HFFc6 (cell line): Measurements from ENCODE around the gene RBM7. TPM values are rescaled to one million over a fixed set of nuclear protein-coding genes. Genes with fewer than 3 reads are reported as not detected.
A peak's percentile ranks its signal among the peaks of the same experiment; 100 is the strongest.

Experiments
- DNase-seq: peaks from one replicate; pipeline ENCODE4 v3.0.0-alpha.2; 2018
- H3K27ac Mint-ChIP-seq: 2 replicates; pipeline ENCODE4 v1.8.0; 2020; ENCODE audit warnings: mild to moderate bottlenecking, mixed read lengths
- H3K27me3 Mint-ChIP-seq: 2 replicates; pipeline ENCODE4 v1.8.0; 2021; ENCODE audit warnings: mild to moderate bottlenecking, moderate library complexity, mixed read lengths; ENCODE audit not compliant: insufficient read depth
- H3K36me3 Mint-ChIP-seq: 2 replicates; pipeline ENCODE4 v1.8.0; 2021; ENCODE audit warnings: low read depth, mixed read lengths
- H3K4me1 Mint-ChIP-seq: 2 replicates; pipeline ENCODE4 v1.8.0; 2020; ENCODE audit warnings: low read depth, mixed read lengths
- H3K4me3 Mint-ChIP-seq: 2 replicates; pipeline ENCODE4 v1.8.0; 2020; ENCODE audit warnings: mild to moderate bottlenecking, moderate library complexity, mixed read lengths
- H3K9me3 Mint-ChIP-seq: 2 replicates; pipeline ENCODE4 v1.8.0; 2020; ENCODE audit warnings: mild to moderate bottlenecking, mixed read lengths
- long read RNA-seq: library from polyadenylated mRNA; unstranded; transcript quantifications from one replicate; pipeline ENCODE4 v2.0.0, GENCODE V29; 2019
- total RNA-seq, 6 experiments: library from RNA; stranded (reverse); fragmentation: NEBNext Ultra II Directional; extraction: Animal tissue kit (Norgen Biotek cat#: 25700); gene quantifications; 2 replicates in 1 of 6; 3 replicates in 5 of 6; pipeline ENCODE4 v1.2.3, GENCODE V29; 2021
- TF ChIP-seq, protein P1 (sequence below): fragments of 200-600 bp; sonication (generic); IDR thresholded peaks from 2 replicates; pipeline ENCODE4 v1.5.0; 2021; ENCODE audit warnings: antibody characterized with exemption, mild to moderate bottlenecking

RBM7 gene, protein sequence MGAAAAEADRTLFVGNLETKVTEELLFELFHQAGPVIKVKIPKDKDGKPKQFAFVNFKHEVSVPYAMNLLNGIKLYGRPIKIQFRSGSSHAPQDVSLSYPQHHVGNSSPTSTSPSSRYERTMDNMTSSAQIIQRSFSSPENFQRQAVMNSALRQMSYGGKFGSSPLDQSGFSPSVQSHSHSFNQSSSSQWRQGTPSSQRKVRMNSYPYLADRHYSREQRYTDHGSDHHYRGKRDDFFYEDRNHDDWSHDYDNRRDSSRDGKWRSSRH
- 10 to 100 TPM; 35.9 to 42.3 (median 39.2) TPM for total RNA-seq
- long read RNA-seq, full-length matches to known transcripts, result 55 of 57 reads
- long read RNA-seq, partial matches to known transcripts, result 1 of 57 reads
- long read RNA-seq, other reads (novel, unspliced or antisense), result 1 of 57 reads

DNA sequence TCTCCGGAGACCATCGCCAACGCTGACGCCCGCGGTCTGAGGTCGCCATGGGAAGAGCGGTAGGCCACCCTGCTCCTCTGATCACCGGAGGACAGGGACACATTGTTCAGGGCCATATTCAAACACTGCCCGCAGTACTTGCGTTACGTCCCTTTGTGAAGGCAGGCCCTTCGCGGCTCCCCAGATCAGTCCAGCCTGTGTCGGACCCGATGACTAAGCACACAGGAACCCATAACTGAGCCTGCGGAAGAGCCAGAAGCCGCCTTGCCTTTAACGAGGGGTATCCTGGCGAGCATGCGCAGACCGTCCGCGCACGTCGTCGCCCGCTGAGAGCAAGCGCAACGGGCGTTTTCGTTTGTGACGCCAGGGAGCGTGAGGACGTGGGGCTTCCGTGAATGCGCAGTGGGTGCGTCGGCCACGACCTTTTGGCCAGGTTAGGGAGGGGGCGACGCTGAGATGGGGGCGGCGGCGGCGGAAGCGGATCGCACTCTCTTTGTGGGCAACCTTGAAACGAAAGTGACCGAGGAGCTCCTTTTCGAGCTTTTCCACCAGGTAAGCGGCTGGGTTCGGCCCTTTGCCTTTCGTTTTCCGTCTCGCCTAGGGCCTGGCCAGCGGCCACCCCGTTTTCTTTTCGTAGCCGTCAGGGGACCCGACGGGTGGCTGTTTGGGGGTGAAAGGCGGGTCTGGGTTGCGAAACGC lies at the start of gene RBM7, which contains the start of gene C11orf71:
Gene RBM7 (plus strand): TSS at position 451 of the 699 bp plus-strand sequence. CDS start 6 bp downstream, at position 457.
Gene C11orf71 (minus strand): TSS at position 296 of the 699 bp plus-strand sequence. CDS start 180 bp downstream, at position 116.
- H3K36me3 Mint-ChIP-seq, result peaks cover 55% of the 10 kb centered on the region
- peak within 1 kb of the TSS; percentile 98 for H3K4me3 Mint-ChIP-seq
- peak within 1 kb of the TSS; percentile 100 for H3K27ac Mint-ChIP-seq
- no peaks in the 10 kb centered on the region for H3K9me3 Mint-ChIP-seq
- H3K4me1 Mint-ChIP-seq, result peaks cover 77% of the 10 kb centered on the region
- peak; percentile 99 for DNase-seq
- TF ChIP-seq, protein P1, sequence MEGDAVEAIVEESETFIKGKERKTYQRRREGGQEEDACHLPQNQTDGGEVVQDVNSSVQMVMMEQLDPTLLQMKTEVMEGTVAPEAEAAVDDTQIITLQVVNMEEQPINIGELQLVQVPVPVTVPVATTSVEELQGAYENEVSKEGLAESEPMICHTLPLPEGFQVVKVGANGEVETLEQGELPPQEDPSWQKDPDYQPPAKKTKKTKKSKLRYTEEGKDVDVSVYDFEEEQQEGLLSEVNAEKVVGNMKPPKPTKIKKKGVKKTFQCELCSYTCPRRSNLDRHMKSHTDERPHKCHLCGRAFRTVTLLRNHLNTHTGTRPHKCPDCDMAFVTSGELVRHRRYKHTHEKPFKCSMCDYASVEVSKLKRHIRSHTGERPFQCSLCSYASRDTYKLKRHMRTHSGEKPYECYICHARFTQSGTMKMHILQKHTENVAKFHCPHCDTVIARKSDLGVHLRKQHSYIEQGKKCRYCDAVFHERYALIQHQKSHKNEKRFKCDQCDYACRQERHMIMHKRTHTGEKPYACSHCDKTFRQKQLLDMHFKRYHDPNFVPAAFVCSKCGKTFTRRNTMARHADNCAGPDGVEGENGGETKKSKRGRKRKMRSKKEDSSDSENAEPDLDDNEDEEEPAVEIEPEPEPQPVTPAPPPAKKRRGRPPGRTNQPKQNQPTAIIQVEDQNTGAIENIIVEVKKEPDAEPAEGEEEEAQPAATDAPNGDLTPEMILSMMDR, result peak; percentile 51
- H3K27me3 Mint-ChIP-seq, result peaks cover 4% of the 10 kb centered on the region

DNA sequence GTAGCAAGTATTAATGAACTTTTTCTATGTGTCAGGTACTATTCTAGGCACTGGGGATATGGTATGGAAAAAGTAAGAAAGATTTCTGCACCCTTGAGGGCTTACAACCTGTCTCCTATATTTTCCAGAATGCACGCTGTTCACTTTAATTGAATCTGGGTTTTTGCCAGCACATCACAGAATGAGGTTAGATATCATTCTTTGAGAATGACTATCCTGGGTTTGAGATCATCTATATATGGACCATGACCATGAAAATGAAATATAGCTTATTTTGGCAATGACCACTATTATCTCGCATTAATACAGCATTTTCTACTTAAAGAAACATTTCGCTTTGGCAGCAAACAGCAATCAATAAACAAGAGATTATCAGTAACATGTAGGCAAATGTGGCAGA lies 47.0 kb upstream of the RBM7 start:
- Mint-ChIP-seq H3K9me3 (no peaks in the 10 kb centered on the region), H3K4me3 (no peak overlapping the region)

GRCh38 chr11:114354076-114354475 lies 46.4 kb upstream of the RBM7 start:
- H3K27me3 Mint-ChIP-seq, result no peaks in the 10 kb centered on the region
- no peaks in the 10 kb centered on the region for H3K9me3 Mint-ChIP-seq
- TF ChIP-seq, protein P1, result no peak
- peaks cover 42% of the 10 kb centered on the region for H3K4me1 Mint-ChIP-seq
- no peak overlapping the region for H3K4me3 Mint-ChIP-seq
- DNase-seq, result peak; percentile 77
- no peaks in the 10 kb centered on the region for H3K36me3 Mint-ChIP-seq
- H3K27ac Mint-ChIP-seq, result no peak overlapping the region

More for the DNA sequence above, 47.0 kb upstream of the RBM7 start:
- no peaks in the 10 kb centered on the region for H3K27me3 Mint-ChIP-seq
- TF ChIP-seq, protein P1, result no peak
- no peak overlapping the region for H3K27ac Mint-ChIP-seq
- DNase-seq, result no peak
- H3K36me3 Mint-ChIP-seq, result no peaks in the 10 kb centered on the region
- H3K4me1 Mint-ChIP-seq, result peaks cover 42% of the 10 kb centered on the region

DNA sequence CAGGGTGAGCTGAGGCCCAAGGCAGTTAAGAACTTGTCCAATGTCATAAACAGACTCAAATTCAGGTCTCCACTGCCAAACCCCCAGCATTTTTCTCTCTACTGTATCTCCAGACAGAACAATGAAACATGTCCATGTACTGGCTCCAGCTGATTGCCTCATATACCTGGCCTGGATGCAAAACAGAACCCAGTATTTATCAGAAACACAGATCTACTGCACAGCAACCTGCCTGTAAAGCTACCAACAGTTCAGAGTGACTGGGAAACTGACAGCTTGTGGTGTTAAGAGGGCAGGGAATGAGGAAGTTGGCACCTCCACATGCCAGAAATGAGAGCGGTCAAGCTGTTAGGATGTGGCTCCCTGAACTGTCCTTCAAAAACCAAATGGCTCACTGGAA lies 41.8 kb upstream of the RBM7 start:
- H3K4me1 Mint-ChIP-seq, result peaks cover 58% of the 10 kb centered on the region
- H3K9me3 Mint-ChIP-seq, result no peaks in the 10 kb centered on the region
- no peak for DNase-seq
- TF ChIP-seq, protein P1, result no peak
- H3K4me3 Mint-ChIP-seq, result no peak overlapping the region
- H3K27me3 Mint-ChIP-seq, result no peaks in the 10 kb centered on the region
- H3K36me3 Mint-ChIP-seq, result peaks cover 8% of the 10 kb centered on the region
- H3K27ac Mint-ChIP-seq, result peak overlapping the region; percentile 75

DNA sequence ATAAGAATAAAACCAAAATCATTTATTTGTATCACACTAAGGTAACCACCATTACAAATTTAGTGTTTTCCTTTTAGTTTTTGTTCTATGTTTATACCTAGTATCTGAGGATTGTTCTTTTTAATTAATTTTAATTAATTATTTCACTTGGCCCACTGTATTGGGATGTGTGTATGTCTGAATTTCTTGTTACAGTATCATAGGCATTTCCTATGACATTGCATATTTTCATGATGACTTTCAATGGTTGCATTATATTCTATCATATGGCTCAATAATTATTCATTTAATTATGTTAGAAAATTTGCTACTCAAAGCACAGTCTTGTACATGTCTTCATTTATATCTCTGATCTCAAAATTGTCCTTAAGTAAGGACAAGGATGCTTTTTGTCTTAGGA lies 41.1 kb upstream of the RBM7 start:
- Mint-ChIP-seq H3K4me1 (peaks cover 58% of the 10 kb centered on the region), H3K27ac (peak overlapping the region; percentile 80), H3K36me3 (peaks cover 14% of the 10 kb centered on the region), H3K9me3 (no peaks in the 10 kb centered on the region), H3K27me3 (no peaks in the 10 kb centered on the region), H3K4me3 (0 out of 2 replicates have a peak overlapping the region, but pooled peaks have one; percentile 14)
- no peak for DNase-seq
- TF ChIP-seq, protein P1, result no peak
